ENCODE data around the gene ATP6V0E2.

- no peak for TF ChIP-seq POLR2A (IDR thresholded peaks at IDR 0.05)
- TF ChIP-seq CTCF (IDR thresholded peaks at IDR 0.05) = no peak
Measured at GRCh38 chr7:149864751-149865150, 9.0 kb upstream of the ATP6V0E2 start.

Data from right lobe of liver (tissue), 4 donors.